Measurements from ENCODE around the gene CYP4F3.

Gene CYP4F3

DNA sequence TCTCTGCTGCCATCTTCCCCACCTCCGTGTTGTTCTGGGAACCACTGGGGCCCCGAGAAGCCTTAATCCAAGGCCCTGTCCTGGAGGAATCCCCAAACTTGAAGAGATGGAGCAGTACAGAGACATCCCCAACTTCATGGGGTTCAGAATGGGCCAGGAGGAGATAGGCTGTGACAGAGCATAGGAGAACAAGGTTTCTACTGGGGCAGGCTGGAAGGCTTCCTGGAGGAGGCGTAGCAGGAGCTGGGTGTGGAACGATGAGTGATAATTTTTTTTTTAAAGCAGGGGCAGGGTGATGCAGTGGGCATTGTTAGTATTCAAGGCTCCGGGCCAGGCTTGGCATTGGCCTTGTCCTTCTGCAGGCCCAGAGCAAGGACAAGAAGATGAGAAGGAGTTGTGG is 22.4 kb upstream of the CYP4F3 start:
- TF ChIP-seq, protein P1, sequence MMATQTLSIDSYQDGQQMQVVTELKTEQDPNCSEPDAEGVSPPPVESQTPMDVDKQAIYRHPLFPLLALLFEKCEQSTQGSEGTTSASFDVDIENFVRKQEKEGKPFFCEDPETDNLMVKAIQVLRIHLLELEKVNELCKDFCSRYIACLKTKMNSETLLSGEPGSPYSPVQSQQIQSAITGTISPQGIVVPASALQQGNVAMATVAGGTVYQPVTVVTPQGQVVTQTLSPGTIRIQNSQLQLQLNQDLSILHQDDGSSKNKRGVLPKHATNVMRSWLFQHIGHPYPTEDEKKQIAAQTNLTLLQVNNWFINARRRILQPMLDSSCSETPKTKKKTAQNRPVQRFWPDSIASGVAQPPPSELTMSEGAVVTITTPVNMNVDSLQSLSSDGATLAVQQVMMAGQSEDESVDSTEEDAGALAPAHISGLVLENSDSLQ (IDR thresholded peaks at IDR 0.05) = no peak
- no peak for TF ChIP-seq HDGF (IDR thresholded peaks at IDR 0.05; ENCODE audit: borderline replicate concordance)
- no peak for TF ChIP-seq CTBP1 (IDR thresholded peaks at IDR 0.05; ENCODE audit: borderline replicate concordance)
- no peak for TF ChIP-seq L3MBTL2 (conservative IDR thresholded peaks at IDR 0.05)
- no peak for TF ChIP-seq FOXM1 (IDR thresholded peaks at IDR 0.05; ENCODE audit: borderline replicate concordance)
- no peak for TF ChIP-seq LEF1 (IDR thresholded peaks at IDR 0.05; ENCODE audit: borderline replicate concordance)
- no peak for TF ChIP-seq ARNT (IDR thresholded peaks at IDR 0.05)
- no peak for TF ChIP-seq NFRKB (IDR thresholded peaks at IDR 0.05)
- DNase-seq (ENCODE audit: extremely low spot score) = no peak
- ChIA-PET CTCF (no interaction called here), POLR2A (no interaction called here)

DNA sequence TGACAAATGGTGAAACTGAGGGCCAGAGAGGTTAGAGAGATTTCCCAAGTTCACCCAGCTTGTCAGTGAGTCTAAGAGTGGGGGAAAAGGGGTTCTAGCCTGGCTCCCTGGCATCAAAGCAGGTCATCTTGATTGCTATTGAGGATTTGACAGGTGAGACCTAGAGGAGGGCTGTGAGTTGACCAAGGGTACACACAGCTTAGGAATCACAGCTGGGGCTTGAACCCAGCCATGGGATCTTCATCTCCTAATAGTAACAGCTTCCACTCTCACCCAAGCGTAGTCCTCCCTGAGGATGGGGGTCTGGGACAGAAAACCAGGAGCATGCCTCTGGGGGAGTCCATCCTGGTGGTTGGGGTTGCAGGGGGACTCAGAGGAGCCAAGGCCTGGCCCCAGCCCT is 18.9 kb upstream of the CYP4F3 start:
- ChIA-PET POLR2A (no interaction called here), CTCF (no interaction called here)
- TF ChIP-seq NFRKB (IDR thresholded peaks at IDR 0.05) (no peak), ARNT (IDR thresholded peaks at IDR 0.05) (no peak)
- no peak for DNase-seq (ENCODE audit: extremely low spot score)

GRCh38 chr19:15622991-15623390 is 17.7 kb upstream of the CYP4F3 start:
- TF ChIP-seq, protein P1 (IDR thresholded peaks at IDR 0.05) = no peak
- TF ChIP-seq FOXK2 (IDR thresholded peaks at IDR 0.05) = no peak
- no peak for TF ChIP-seq FOXM1 (IDR thresholded peaks at IDR 0.05; ENCODE audit: borderline replicate concordance)
- no peak for TF ChIP-seq FOXA1 (IDR thresholded peaks at IDR 0.05)
- TF ChIP-seq ELF4 (IDR thresholded peaks at IDR 0.05) = no peak
- no peak for TF ChIP-seq NFRKB (IDR thresholded peaks at IDR 0.05)
- POLR2A ChIA-PET = no interaction called here
- CTCF ChIA-PET = no interaction called here
- no peak for DNase-seq (ENCODE audit: extremely low spot score)

DNA sequence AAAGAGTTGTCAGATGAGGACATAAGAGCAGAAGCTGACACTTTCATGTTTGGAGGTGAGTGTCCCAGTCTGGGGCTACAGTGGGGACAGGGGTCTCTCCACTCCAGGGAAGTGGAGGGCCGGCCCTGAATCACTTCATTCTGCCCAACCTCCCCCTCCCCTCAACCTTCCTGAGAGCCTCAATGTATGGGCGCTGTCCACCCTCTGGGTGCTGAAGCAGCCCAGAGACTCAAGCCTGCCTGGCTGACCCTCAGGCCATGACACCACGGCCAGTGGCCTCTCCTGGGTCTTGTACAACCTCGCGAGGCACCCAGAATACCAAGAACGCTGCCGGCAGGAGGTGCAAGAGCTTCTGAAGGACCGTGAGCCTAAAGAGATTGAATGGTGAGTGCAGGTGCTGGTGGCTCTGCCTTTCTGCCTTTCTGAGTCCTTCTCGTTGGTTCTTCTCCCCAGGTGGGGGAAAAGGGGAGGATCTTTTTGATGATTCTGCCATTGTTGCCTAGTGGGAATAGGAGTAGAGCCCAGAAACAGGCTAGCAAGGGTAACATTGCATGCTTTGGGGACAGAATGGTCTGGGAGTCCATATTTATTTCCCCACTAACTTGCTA is 16.9 kb upstream of the CYP4F3 start:
- CTCF ChIA-PET = no interaction called here
- POLR2A ChIA-PET = no interaction called here
- TF ChIP-seq NFRKB (IDR thresholded peaks at IDR 0.05) = no peak
- TF ChIP-seq CTBP1 (IDR thresholded peaks at IDR 0.05; ENCODE audit: borderline replicate concordance) = no peak
- TF ChIP-seq, protein P1 (IDR thresholded peaks at IDR 0.05) = no peak
- TF ChIP-seq ARNT (IDR thresholded peaks at IDR 0.05) = no peak
- TF ChIP-seq BHLHE40 (IDR thresholded peaks at IDR 0.05; ENCODE audit: borderline replicate concordance) = no peak
- TF ChIP-seq FOXA1 (IDR thresholded peaks at IDR 0.05) = no peak
- TF ChIP-seq FOXM1 (IDR thresholded peaks at IDR 0.05; ENCODE audit: borderline replicate concordance) = no peak
- no peak for TF ChIP-seq FOXK2 (IDR thresholded peaks at IDR 0.05)
- no peak for TF ChIP-seq LEF1 (IDR thresholded peaks at IDR 0.05; ENCODE audit: borderline replicate concordance)
- no peak for TF ChIP-seq SUZ12 (IDR thresholded peaks at IDR 0.05)
- DNase-seq (ENCODE audit: extremely low spot score) = no peak

DNA sequence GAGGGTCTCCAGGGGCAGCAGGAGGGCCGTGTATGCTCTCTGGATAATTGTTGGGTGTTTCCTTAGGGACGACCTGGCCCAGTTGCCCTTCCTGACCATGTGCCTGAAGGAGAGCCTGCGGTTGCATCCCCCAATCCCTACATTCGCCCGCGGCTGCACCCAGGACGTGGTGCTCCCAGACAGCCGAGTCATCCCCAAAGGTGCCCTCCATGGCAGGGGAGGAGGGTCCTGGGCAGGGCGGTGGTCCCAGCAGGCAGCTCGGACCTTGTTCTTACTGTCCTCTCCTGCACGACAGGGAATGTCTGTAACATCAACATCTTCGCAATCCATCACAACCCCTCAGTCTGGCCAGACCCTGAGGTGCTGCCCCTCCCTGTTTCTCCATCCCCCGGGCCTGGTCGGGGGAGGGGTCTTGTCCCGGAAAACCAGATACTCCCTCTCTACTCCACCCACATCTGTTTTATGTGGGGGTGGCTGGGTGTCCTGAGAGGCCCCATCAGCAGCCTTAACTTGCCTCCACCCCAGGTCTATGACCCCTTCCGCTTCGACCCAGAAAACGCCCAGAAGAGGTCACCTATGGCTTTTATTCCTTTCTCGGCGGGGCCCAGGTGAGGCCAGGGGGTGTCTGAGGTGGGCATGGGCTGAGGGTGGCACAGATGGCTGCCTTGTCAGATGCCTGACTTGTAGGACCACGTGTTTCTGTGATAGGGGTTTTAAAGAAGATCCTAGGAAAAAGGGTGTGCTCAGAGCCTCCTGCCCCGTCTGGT is 12.3 kb upstream of the CYP4F3 start:
- ChIA-PET CTCF (no interaction called here), POLR2A (no interaction called here)
- TF ChIP-seq HDGF (IDR thresholded peaks at IDR 0.05; ENCODE audit: borderline replicate concordance) (no peak), FOXA1 (IDR thresholded peaks at IDR 0.05) (no peak), SUZ12 (IDR thresholded peaks at IDR 0.05) (no peak), FOXK2 (IDR thresholded peaks at IDR 0.05) (no peak)
- no peak for DNase-seq (ENCODE audit: extremely low spot score)

DNA sequence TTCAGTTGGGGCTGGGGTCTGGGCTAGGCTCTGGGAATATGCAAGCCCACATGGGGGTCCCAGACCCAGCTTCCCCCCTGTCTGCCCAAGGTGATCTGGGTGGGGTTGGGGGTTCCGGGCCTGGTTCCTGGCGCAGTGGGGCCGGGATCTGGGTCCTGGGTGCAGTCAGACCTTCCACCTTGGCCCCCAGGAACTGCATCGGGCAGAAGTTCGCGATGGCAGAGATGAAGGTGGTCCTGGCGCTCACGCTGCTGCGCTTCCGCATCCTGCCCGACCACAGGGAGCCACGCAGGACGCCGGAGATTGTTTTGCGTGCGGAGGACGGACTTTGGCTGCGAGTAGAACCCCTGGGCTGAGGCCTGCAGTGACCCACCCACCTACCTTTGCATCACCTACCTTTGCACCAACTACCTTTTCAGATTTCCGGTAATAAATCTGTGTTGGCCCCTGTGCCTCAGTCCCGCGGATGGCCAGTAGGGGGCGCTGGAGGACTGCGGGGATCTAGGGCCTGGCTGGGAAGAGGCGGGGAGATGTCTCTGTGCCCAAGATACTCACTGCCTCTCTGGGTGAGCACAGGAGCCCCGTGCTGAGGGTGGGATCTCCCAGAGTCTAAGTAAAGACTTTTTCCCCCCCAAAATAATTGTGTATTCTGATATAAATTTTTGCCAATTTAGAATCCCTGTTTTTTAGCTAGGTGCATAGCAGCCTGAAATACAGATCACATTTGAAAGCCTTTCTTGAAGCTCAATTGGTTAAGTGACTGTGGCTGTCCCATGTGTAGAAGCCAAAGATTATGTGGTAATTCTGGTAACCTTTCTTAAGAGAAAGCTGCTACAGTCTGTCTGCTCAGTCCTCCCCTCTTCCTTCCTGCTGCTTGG is 11.5 kb upstream of the CYP4F3 start:
- TF ChIP-seq, protein P1 (IDR thresholded peaks at IDR 0.05) = peak; percentile 77
- TF ChIP-seq ELF4 (IDR thresholded peaks at IDR 0.05) = no peak
- ChIA-PET POLR2A (no interaction called here), CTCF (interaction anchor here (0.6 kb wide), 2 partner anchors 235 to 708 kb away, joined by 3 to 4 read pairs; no protein-coding TSS in a partner anchor)
- DNase-seq (ENCODE audit: extremely low spot score) = peak; percentile 78

Data from HEK293T (cell line).